Gastrocnemius medialis (tissue), 4 donors: ENCODE data around the gene TBC1D22B. TPM values are rescaled to one million over a fixed set of nuclear protein-coding genes. Genes with fewer than 3 reads are reported as not detected.
A peak's percentile ranks its signal among the peaks of the same experiment; 100 is the strongest.

Experiments used
- ATAC-seq, 2 donors: fragments of 150-250 bp; one replicate each; pipeline ENCODE4 v1.9.1; 2016
- DNase-seq, 2 donors: peaks; one replicate each; pipeline ENCODE4 v3.0.0-alpha.2; 2019
- H3K27ac ChIP-seq, 4 donors: fragments of 200-600 bp; sonication (generic); 1 replicate in 1 of 4; 2 replicates in 3 of 4; pipeline ENCODE4 v1.5.1; 2016 to 2018; ENCODE audit warnings: mild to moderate bottlenecking in 2 of 4, moderate library complexity in 1 of 4
- H3K27me3 ChIP-seq, 3 donors: fragments of 200-600 bp; sonication (generic) in 2 of 3; 1 replicate in 1 of 3; 2 replicates in 2 of 3; pipeline versions ENCODE4 v1.5.1 to v1.6.0; 2016 to 2019; ENCODE audit warnings: mild to moderate bottlenecking in 1 of 3, moderate library complexity in 1 of 3
- H3K36me3 ChIP-seq, 2 donors: fragments of 200-600 bp; sonication (generic) in 1 of 2; one replicate each; pipeline ENCODE4 v1.5.1; 2017 to 2018
- H3K4me1 ChIP-seq, 2 donors: fragments of 200-600 bp; sonication (generic) in 1 of 2; one replicate each; pipeline ENCODE4 v1.5.1; 2016 to 2017; ENCODE audit warnings: mild to moderate bottlenecking in 2 of 2
- H3K4me3 ChIP-seq, 4 donors: fragments of 200-600 bp; sonication (generic) in 3 of 4; 1 replicate in 1 of 4; 2 replicates in 3 of 4; pipeline ENCODE4 v1.5.1; 2016 to 2019; ENCODE audit warnings: mild to moderate bottlenecking in 2 of 4
- H3K9me3 ChIP-seq, 3 donors: fragments of 200-600 bp; sonication (generic) in 2 of 3; 1 replicate in 1 of 3; 2 replicates in 2 of 3; pipeline ENCODE4 v1.5.1; 2016 to 2019
- POLR2A ChIP-seq, 2 donors: fragments of 450-650 bp; IDR thresholded peaks; one replicate each; pipeline ENCODE4 v1.6.1; 2017; ENCODE audit warnings: antibody characterized with exemption in 2 of 2, mild to moderate bottlenecking in 2 of 2, moderate library complexity in 2 of 2
- in situ Hi-C, 4 donors: fragments of 200-750 bp; cut with MboI; loops; one replicate each; pipeline versions ENCODE4 v1.15.0 to v1.8.0; 2017; ENCODE audit warnings: low sequenced_read_pairs in 4 of 4
- intact Hi-C: fragments of 100-400 bp; cut with DNase I; formaldehyde crosslinking; loops from one replicate; pipeline ENCODE4 v1.15.1; 2023; ENCODE audit warnings: low total_unique reads
- total RNA-seq, 4 donors: library from RNA; depleted of rRNA; stranded (reverse); fragments of >200 nt; gene quantifications; one replicate each; pipeline versions ENCODE4 v1.1.0 to v1.2.3, GENCODE V29; 2016
- TF ChIP-seq, protein P1 (sequence below), 5 experiments: fragments of 450-650 bp in 3 of 5; fragments of 200-600 bp in 2 of 5; sonication (generic) in 2 of 5; IDR thresholded peaks in 4 of 5; conservative IDR thresholded peaks in 1 of 5; 1 replicate in 4 of 5; 2 replicates in 1 of 5; pipeline ENCODE4 v1.5.1; 2016 to 2019; ENCODE audit warnings: antibody characterized with exemption in 5 of 5, mild to moderate bottlenecking in 3 of 5, moderate library complexity in 3 of 5

Gene TBC1D22B
- total RNA-seq, 4 donors from 2014 or later, result 6.3 to 12.3 (median 7.7) TPM

DNA sequence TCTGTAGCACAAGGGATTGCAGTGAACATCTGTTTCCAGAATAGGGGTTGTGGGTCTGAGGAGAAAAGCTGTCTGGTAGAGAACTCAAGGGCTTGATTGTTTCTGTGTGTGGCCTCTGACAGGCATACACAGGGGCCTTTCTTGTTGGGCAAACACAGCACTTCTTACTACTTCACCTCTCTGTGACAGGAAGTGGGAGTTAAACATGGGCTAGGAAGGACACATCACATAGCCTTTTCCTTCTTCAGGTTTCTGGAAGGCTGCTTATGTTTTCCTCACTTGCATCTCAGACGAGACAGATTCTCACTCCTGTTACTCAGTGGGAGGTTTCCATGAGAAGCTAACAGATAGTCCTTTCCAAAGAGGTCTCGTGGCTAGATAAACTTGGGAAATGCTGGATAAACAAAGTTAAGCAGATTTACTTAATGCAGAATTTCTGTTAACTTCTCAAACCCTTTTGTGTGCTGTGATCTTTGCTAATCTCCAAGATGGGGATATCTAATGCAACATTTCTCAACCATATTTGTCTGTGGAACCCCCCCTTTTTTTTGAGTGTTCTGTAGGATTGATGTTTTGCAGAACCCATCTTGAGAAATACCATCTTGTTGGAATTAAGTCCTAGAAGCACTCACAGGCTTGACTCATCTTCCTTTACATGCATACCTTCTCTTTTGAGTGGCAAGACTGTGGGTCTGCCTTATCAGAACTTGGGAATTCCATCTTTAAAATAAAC lies 54.3 kb downstream of the TBC1D22B start:
- H3K27ac ChIP-seq, result no peak overlapping the region
- TF ChIP-seq POLR2A (IDR thresholded peaks at IDR 0.05), result no peak
- TF ChIP-seq, protein P1, sequence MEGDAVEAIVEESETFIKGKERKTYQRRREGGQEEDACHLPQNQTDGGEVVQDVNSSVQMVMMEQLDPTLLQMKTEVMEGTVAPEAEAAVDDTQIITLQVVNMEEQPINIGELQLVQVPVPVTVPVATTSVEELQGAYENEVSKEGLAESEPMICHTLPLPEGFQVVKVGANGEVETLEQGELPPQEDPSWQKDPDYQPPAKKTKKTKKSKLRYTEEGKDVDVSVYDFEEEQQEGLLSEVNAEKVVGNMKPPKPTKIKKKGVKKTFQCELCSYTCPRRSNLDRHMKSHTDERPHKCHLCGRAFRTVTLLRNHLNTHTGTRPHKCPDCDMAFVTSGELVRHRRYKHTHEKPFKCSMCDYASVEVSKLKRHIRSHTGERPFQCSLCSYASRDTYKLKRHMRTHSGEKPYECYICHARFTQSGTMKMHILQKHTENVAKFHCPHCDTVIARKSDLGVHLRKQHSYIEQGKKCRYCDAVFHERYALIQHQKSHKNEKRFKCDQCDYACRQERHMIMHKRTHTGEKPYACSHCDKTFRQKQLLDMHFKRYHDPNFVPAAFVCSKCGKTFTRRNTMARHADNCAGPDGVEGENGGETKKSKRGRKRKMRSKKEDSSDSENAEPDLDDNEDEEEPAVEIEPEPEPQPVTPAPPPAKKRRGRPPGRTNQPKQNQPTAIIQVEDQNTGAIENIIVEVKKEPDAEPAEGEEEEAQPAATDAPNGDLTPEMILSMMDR (IDR thresholded peaks at IDR 0.05 in 4 of 5, conservative IDR thresholded peaks at IDR 0.05 in 1 of 5), result no peak
- peaks cover 8 to 14% of the 10 kb centered on the region in 2 donors for H3K4me1 ChIP-seq
- peaks cover 0 to 41% of the 10 kb centered on the region in 2 donors for H3K36me3 ChIP-seq
- no peaks in the 10 kb centered on the region for H3K9me3 ChIP-seq
- ATAC-seq (no peak), DNase-seq (no peak)
- H3K4me3 ChIP-seq, result no peak overlapping the region
- in situ Hi-C loops, result no loop called here
- intact Hi-C loops, result loop anchor here (5.0 kb wide), 1 partner anchor 100 kb away; no protein-coding TSS in a partner anchor
- H3K27me3 ChIP-seq, result no peaks in the 10 kb centered on the region

DNA sequence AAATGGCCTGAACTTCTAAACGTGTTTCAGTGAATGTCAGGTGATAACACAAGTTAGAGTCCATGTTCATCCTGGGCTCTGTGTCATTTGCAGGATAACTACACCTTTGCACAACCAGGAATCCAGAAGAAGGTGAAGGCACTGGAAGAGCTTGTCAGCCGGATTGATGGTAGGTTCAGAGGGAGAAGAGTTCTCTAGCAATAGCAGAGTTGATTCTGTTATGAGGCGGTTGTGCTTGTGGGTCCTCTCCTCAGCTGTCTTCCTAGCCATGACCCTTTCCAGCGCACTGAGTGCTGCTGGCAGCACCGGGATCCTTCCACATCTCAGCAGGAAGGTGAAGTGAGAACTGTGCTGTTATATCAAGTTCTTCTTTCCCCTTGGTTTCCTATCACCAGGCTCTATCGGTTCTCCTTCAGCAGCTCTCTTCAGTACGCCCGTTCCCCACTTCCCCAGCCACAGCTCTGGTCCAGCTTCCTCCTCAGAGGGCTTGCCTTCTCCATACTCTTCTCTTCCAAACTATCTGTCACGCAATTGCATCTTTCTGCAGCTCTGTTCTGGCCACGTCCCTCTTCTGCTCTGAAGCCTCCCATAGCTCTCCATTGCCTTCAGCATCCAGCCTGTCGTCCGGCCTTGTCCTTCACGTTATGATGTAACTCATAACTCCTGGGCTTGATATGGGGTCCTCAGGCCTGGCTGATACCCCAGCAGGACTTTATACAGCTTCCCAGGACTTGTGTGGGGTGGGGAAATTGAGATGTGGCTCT lies 56.3 kb downstream of the TBC1D22B start:
- TF ChIP-seq, protein P1 (IDR thresholded peaks at IDR 0.05 in 4 of 5, conservative IDR thresholded peaks at IDR 0.05 in 1 of 5), result no peak
- no peak for TF ChIP-seq POLR2A (IDR thresholded peaks at IDR 0.05)
- H3K36me3 ChIP-seq, result peaks cover 0 to 59% of the 10 kb centered on the region in 2 donors
- peaks cover 0 to 7% of the 10 kb centered on the region in 2 donors for H3K4me1 ChIP-seq
- H3K27ac ChIP-seq, result no peak overlapping the region
- in situ Hi-C loops (no loop called here), intact Hi-C loops (loop anchor here (5.0 kb wide), 1 partner anchor 102 kb away; no protein-coding TSS in a partner anchor)
- no peak overlapping the region for H3K4me3 ChIP-seq
- ATAC-seq (no peak), DNase-seq (no peak)
- H3K9me3 ChIP-seq, result no peaks in the 10 kb centered on the region
- H3K27me3 ChIP-seq, result no peaks in the 10 kb centered on the region

DNA sequence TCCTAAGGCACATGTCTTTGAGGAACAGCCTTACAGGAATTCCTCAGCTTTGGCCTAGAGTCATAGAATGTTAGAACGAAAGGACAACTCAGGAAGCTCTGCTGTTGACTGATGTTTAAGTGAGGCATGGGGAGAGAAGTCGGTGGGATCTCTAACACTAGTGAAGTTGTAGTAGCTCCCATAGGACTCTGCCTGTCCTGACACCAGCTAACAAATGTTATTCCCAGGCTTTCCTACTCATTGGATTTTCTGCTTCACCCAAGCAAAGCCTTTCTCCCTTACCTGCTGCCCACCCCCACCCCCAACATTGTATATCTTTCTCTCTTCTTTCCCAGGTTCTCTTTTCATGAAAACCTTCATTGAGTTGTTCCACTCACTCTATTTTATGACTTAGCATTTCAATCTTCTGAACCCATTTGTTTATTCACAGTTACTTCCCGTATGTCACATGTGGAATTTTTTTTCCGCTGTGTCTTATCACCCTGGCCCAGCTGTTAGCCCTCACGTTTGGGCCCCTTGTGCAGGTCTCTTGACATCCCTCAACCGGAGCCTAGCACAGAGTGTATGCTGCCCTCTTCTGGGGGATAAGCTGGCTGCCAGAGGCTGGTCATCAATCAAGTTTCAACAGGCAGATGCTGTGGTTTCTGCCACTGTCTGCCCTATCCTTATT lies 57.0 kb downstream of the TBC1D22B start:
- H3K4me3 ChIP-seq, result no peak overlapping the region
- no peak overlapping the region for H3K27ac ChIP-seq
- peak; percentile 45 to 85 for ATAC-seq
- in situ Hi-C loops, result no loop called here
- intact Hi-C loops, result loop anchor here (5.0 kb wide), 1 partner anchor 102 kb away; no protein-coding TSS in a partner anchor
- peak in 1 of 2 donors; percentile 40 for DNase-seq
- no peaks in the 10 kb centered on the region for H3K27me3 ChIP-seq
- H3K4me1 ChIP-seq, result no peaks in the 10 kb centered on the region
- TF ChIP-seq, protein P1 (IDR thresholded peaks at IDR 0.05 in 4 of 5, conservative IDR thresholded peaks at IDR 0.05 in 1 of 5), result peak; percentile 19 to 49 (median 42)
- no peak for TF ChIP-seq POLR2A (IDR thresholded peaks at IDR 0.05)
- no peaks in the 10 kb centered on the region for H3K9me3 ChIP-seq
- peaks cover 0 to 66% of the 10 kb centered on the region in 2 donors for H3K36me3 ChIP-seq

DNA sequence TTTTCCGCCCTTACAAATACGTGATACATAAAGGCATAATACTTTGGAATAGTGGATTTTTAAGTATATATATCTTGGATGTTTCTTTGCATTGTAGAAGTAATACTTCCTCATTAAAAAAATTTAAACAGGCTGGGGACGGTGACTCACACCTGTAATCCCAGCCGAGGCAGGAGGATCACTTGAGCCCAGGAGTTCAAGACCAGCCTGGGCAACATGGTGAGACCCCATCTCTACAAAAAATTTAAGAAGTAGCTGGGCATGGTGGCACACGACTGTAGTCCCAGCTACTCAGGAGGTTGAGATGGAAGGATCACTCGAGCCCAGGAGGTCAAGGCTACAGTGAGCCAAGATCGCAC lies 57.6 kb downstream of the TBC1D22B start:
- in situ Hi-C loops, result no loop called here
- ATAC-seq, result no peak

More for the DNA sequence above, 57.6 kb downstream of the TBC1D22B start:
- H3K4me1 ChIP-seq, result no peaks in the 10 kb centered on the region
- no peak overlapping the region for H3K27ac ChIP-seq
- no peak overlapping the region for H3K4me3 ChIP-seq
- no peaks in the 10 kb centered on the region for H3K9me3 ChIP-seq
- H3K36me3 ChIP-seq, result peaks cover 0 to 72% of the 10 kb centered on the region in 2 donors
- no peak for DNase-seq
- intact Hi-C loops, result no loop called here
- TF ChIP-seq, protein P1 (IDR thresholded peaks at IDR 0.05 in 4 of 5, conservative IDR thresholded peaks at IDR 0.05 in 1 of 5), result no peak
- no peak for TF ChIP-seq POLR2A (IDR thresholded peaks at IDR 0.05)
- H3K27me3 ChIP-seq, result no peaks in the 10 kb centered on the region
